Naive thymus-derived CD4-positive, alpha-beta T cell (primary cell): ENCODE results near the gene SUSD1. TPM values are rescaled to one million over a fixed set of nuclear protein-coding genes. Genes with fewer than 3 reads are reported as not detected.
"Not testable (repeated sequence)": the region's sequence is repeated elsewhere in the genome, so short reads cannot be mapped to it uniquely, and the experiment has no call there.

Experiments used
- ATAC-seq: fragments of 150-1000 bp; cut with Tn5 transposase; 2 replicates; pipeline ENCODE4 v1.10.0; 2021; ENCODE audit warnings: mild to moderate bottlenecking, moderate library complexity
- CTCF ChIA-PET: fragments of 350-600 bp; sonication (Branson Sonifier 250); formaldehyde crosslinking; loops from one replicate; lab custom pipeline; 2021; ENCODE audit warnings: antibody characterized with exemption; lab: Charles Lee
- POLR2A ChIA-PET: fragments of 350-600 bp; sonication (Branson Sonifier 250); formaldehyde crosslinking; loops from one replicate; lab custom pipeline; 2021; ENCODE audit warnings: antibody characterized with exemption, inconsistent platforms; lab: Charles Lee
- DNase-seq, 9 donors: peaks; one replicate each; pipeline versions ENCODE4 v3.0.0 to v3.0.0-alpha.2; 2020 to 2022; ENCODE audit warnings: mixed read lengths in 1 of 9
- H3K27ac ChIP-seq: one replicate; pipeline ENCODE4 v1.7.0; 2013; ENCODE audit warnings: mild to moderate bottlenecking, low read depth, low read length, moderate library complexity
- H3K27me3 ChIP-seq, 2 donors: one replicate each; pipeline ENCODE4 v1.7.0; 2013; ENCODE audit warnings: low read length in 2 of 2, mild to moderate bottlenecking in 2 of 2, moderate library complexity in 2 of 2; ENCODE audit not compliant: control insufficient read depth in 2 of 2, insufficient read depth in 2 of 2
- H3K36me3 ChIP-seq, 3 experiments: 1 replicate in 2 of 3; 2 replicates in 1 of 3; pipeline ENCODE4 v1.7.0; 2013; ENCODE audit warnings: low read length in 3 of 3, mild to moderate bottlenecking in 3 of 3, moderate library complexity in 1 of 3; ENCODE audit not compliant: insufficient read depth in 3 of 3, control insufficient read depth in 2 of 3
- H3K4me1 ChIP-seq, 2 donors: one replicate each; pipeline ENCODE4 v1.7.0; 2013; ENCODE audit warnings: low read length in 2 of 2, mild to moderate bottlenecking in 2 of 2, moderate library complexity in 1 of 2; ENCODE audit not compliant: control insufficient read depth in 2 of 2, insufficient read depth in 2 of 2
- H3K4me3 ChIP-seq: 2 replicates; pipeline ENCODE4 v1.7.0; 2013; ENCODE audit warnings: mild to moderate bottlenecking, low read length
- H3K9me3 ChIP-seq, 3 experiments: 1 replicate in 2 of 3; 2 replicates in 1 of 3; pipeline ENCODE4 v1.7.0; 2013; ENCODE audit warnings: low read length in 3 of 3; ENCODE audit not compliant: control insufficient read depth in 2 of 3
- H3K27ac Mint-ChIP-seq, 9 donors: one replicate each; pipeline ENCODE4 v1.8.0; 2020 to 2022; ENCODE audit warnings: mixed read lengths in 9 of 9, mild to moderate bottlenecking in 8 of 9, moderate library complexity in 5 of 9, inconsistent platforms in 2 of 9
- H3K27me3 Mint-ChIP-seq, 5 donors: one replicate each; pipeline ENCODE4 v1.8.0; 2021 to 2022; ENCODE audit warnings: mixed read lengths in 5 of 5, mild to moderate bottlenecking in 1 of 5
- H3K36me3 Mint-ChIP-seq, 5 donors: one replicate each; pipeline ENCODE4 v1.8.0; 2020 to 2022; ENCODE audit warnings: mixed read lengths in 5 of 5, mild to moderate bottlenecking in 3 of 5, inconsistent platforms in 1 of 5
- H3K4me1 Mint-ChIP-seq, 7 donors: one replicate each; pipeline ENCODE4 v1.8.0; 2020 to 2022; ENCODE audit warnings: mixed read lengths in 7 of 7, mild to moderate bottlenecking in 3 of 7, inconsistent platforms in 1 of 7
- H3K4me3 Mint-ChIP-seq, 10 donors: one replicate each; pipeline ENCODE4 v1.8.0; 2020 to 2022; ENCODE audit warnings: mild to moderate bottlenecking in 10 of 10, mixed read lengths in 10 of 10, moderate library complexity in 6 of 10, inconsistent platforms in 2 of 10
- H3K9me3 Mint-ChIP-seq, 11 donors: one replicate each; pipeline ENCODE4 v1.8.0; 2020 to 2022; ENCODE audit warnings: mixed read lengths in 11 of 11, mild to moderate bottlenecking in 4 of 11, inconsistent platforms in 1 of 11, moderate library complexity in 1 of 11
- intact Hi-C, 2 donors: fragments of 100-400 bp; cut with micrococcal nuclease; formaldehyde crosslinking; loops; one replicate each; pipeline ENCODE4 v1.15.1; 2023
- polyA plus RNA-seq, 2 donors: library from polyadenylated mRNA; unstranded; fragments of 300-500 nt; fragmentation: Illumina TruSeq; gene quantifications; one replicate each; pipeline ENCODE4 v1.2.3, GENCODE V29; 2021
- total RNA-seq, 6 experiments: library from RNA in 5 of 6; stranded (reverse) in 5 of 6; gene quantifications; 1 replicate in 5 of 6; 2 replicates in 1 of 6; pipeline ENCODE4 v1.2.3 and lab custom pipeline; 2021 to 2026

The SUSD1 gene
- total and polyA plus RNA-seq, 7 experiments from 2014 or later: 2.3 to 27.0 (median 4.6) TPM

- no peak for ATAC-seq
- peaks cover 18 to 58% (median 43%) of the 10 kb centered on the region in 5 donors for H3K36me3 Mint-ChIP-seq
These were observed 28.4 kb upstream of the SUSD1 start for GRCh38 chr9:112203536-112203935.

DNA sequence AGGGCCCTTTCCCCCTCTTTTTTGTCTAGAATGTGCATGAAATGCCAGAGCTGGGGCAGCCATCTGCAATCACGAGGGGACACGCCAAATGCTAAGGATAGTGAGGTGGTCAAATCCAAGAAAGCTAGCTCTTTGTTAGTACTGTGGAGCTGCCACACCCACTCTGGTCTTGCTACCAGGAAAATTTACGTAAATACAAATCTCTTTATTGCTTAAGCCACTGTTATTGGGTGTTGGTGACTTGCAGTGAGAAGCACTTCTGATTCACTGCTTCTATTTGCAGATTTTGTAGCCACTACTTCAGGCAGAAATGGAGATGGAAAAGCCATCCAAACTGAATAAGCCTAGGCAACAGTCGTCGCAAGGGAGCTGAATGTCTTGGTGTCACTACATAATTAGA lies 25.6 kb upstream of the SUSD1 start:
- Mint-ChIP-seq H3K36me3 (peaks cover 7 to 33% (median 21%) of the 10 kb centered on the region in 5 donors), H3K4me1 (peaks cover 0 to 11% (median 0%) of the 10 kb centered on the region in 7 donors)

More at GRCh38 chr9:112203536-112203935, 28.4 kb upstream of the SUSD1 start:
- H3K4me3 Mint-ChIP-seq: no peak overlapping the region
- POLR2A ChIA-PET: no interaction called here
- intact Hi-C loops: loop anchor here in 1 of 2 donors (2.0 kb wide), 1 partner anchor 15 kb away; no protein-coding TSS in a partner anchor
- no peak overlapping the region for H3K27ac ChIP-seq
- H3K4me3 ChIP-seq: no peak overlapping the region
- H3K4me1 ChIP-seq: no peaks in the 10 kb centered on the region
- peaks cover 9 to 60% (median 19%) of the 10 kb centered on the region in 11 donors for H3K9me3 Mint-ChIP-seq
- peaks cover 0 to 10% (median 10%) of the 10 kb centered on the region in 3 experiments for H3K9me3 ChIP-seq
- CTCF ChIA-PET: no interaction called here
- no peaks in the 10 kb centered on the region for H3K27me3 ChIP-seq
- H3K36me3 ChIP-seq: peaks cover 0 to 4% (median 0%) of the 10 kb centered on the region in 3 experiments
- DNase-seq: no peak
- peaks cover 0 to 8% (median 0%) of the 10 kb centered on the region in 7 donors for H3K4me1 Mint-ChIP-seq
- H3K27ac Mint-ChIP-seq: no peak overlapping the region
- no peaks in the 10 kb centered on the region for H3K27me3 Mint-ChIP-seq

GRCh38 chr9:112198646-112199045 lies 23.5 kb upstream of the SUSD1 start:
- Mint-ChIP-seq H3K9me3 (peaks cover 0 to 14% (median 6%) of the 10 kb centered on the region in 11 donors), H3K36me3 (peaks cover 3 to 15% (median 8%) of the 10 kb centered on the region in 5 donors), H3K27me3 (no peaks in the 10 kb centered on the region), H3K4me1 (peaks cover 0 to 11% (median 0%) of the 10 kb centered on the region in 7 donors), H3K27ac (no peak overlapping the region), H3K4me3 (no peak overlapping the region)
- CTCF ChIA-PET: interaction anchor here (1.5 kb wide), 1 partner anchor 18 kb away, joined by 4 read pairs; no protein-coding TSS in a partner anchor
- H3K4me3 ChIP-seq: no peak overlapping the region
- POLR2A ChIA-PET: interaction anchor here (0.9 kb wide), 1 partner anchor 11 kb away, joined by 3 read pairs; no protein-coding TSS in a partner anchor
- DNase-seq: no peak
- H3K27ac ChIP-seq: no peak overlapping the region
- intact Hi-C loops: no loop called here
- ATAC-seq: no peak
- H3K36me3 ChIP-seq: no peaks in the 10 kb centered on the region
- H3K4me1 ChIP-seq: no peaks in the 10 kb centered on the region
- no peaks in the 10 kb centered on the region for H3K27me3 ChIP-seq
- H3K9me3 ChIP-seq: no peaks in the 10 kb centered on the region

More for the DNA sequence above, 25.6 kb upstream of the SUSD1 start:
- Histone ChIP-seq H3K36me3 (no peaks in the 10 kb centered on the region), H3K9me3 (peaks cover 0 to 2% (median 0%) of the 10 kb centered on the region in 3 experiments), H3K4me3 (no peak overlapping the region), H3K27ac (no peak overlapping the region), H3K4me1 (no peaks in the 10 kb centered on the region), H3K27me3 (no peaks in the 10 kb centered on the region)
- CTCF ChIA-PET: no interaction called here
- POLR2A ChIA-PET: no interaction called here
- Mint-ChIP-seq H3K4me3 (no peak overlapping the region), H3K9me3 (peaks cover 1 to 32% (median 8%) of the 10 kb centered on the region in 11 donors), H3K27me3 (no peaks in the 10 kb centered on the region), H3K27ac (no peak overlapping the region)
- intact Hi-C loops: no loop called here
- DNase-seq: no peak
- no peak for ATAC-seq

GRCh38 chr9:112194969-112195431 lies 19.9 kb upstream of the SUSD1 start:
- ATAC-seq: no peak
- Histone ChIP-seq H3K27ac (no peak overlapping the region), H3K36me3 (no peaks in the 10 kb centered on the region), H3K9me3 (no peaks in the 10 kb centered on the region), H3K27me3 (no peaks in the 10 kb centered on the region), H3K4me3 (no peak overlapping the region), H3K4me1 (no peaks in the 10 kb centered on the region)
- ChIA-PET CTCF (interaction anchor here (1.0 kb wide), 1 partner anchor 249 kb away, joined by 3 read pairs; no protein-coding TSS in a partner anchor), POLR2A (no interaction called here)
- no peaks in the 10 kb centered on the region for H3K27me3 Mint-ChIP-seq
- H3K4me3 Mint-ChIP-seq: no peak overlapping the region
- H3K4me1 Mint-ChIP-seq: peaks cover 0 to 12% (median 0%) of the 10 kb centered on the region in 7 donors
- intact Hi-C loops: no loop called here
- no peak for DNase-seq
- H3K9me3 Mint-ChIP-seq: peaks cover 0 to 6% (median 0%) of the 10 kb centered on the region in 11 donors
- peaks cover 0 to 13% (median 4%) of the 10 kb centered on the region in 5 donors for H3K36me3 Mint-ChIP-seq
- no peak overlapping the region for H3K27ac Mint-ChIP-seq

DNA sequence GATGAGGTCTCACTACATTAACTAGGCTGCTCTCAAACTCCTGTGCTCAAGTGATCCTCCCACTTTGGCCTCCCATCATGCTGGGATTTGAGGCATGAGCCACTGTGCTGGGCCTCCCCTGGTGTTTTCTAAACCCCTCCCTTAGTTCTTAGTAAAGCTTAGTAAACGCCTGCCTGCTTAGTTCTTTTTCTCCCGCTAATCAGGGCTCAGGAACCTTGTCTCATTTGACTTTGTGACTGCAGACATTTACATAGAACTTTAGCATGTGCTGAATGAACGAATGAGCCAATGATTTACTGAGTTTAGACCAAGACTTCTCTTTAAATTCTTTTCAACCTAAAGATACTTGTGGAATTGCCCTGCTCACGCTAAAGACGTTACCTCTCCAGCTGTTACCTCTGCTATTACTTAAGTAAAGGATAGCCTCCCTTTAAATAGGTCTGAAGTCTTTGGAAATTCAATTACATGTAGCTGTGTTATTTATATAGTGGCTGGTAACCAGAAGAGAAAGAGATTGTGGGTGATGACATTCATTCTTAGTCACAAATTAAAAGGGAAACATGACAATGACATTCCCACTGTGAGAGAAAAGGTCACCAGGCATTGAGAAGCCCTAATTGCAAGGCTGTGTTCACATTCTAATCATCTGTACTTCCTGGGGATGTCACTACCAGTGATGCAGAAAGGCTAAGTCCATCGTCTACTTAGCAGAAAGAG lies 18.6 kb upstream of the SUSD1 start:
- intact Hi-C loops: no loop called here
- ATAC-seq: no peak
- CTCF ChIA-PET: no interaction called here

DNA sequence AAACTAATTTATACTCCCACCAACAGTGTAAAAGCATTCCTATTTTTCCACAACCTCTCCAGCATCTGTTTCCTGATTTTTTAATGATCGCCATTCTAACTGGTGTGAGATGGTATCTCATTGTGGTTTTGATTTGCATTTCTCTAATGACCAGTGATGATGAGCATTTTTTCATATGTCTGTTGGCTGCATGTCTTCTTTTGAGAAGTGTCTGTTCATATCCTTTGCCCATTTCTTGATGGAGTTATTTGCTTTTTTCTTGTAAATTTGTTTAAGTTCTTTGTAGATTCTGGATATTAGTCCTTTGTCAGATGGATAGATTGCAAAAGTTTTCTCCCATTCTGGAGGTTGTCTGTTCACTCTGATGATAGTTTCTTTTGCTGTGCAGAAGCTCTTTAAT lies 15.2 kb upstream of the SUSD1 start:
- H3K36me3 Mint-ChIP-seq: peaks cover 0 to 12% (median 4%) of the 10 kb centered on the region in 5 donors
- ATAC-seq, DNase-seq, H3K27me3 ChIP-seq, H3K4me1 Mint-ChIP-seq, POLR2A ChIA-PET, H3K36me3 ChIP-seq, H3K4me1 ChIP-seq, H3K9me3 Mint-ChIP-seq, H3K4me3 Mint-ChIP-seq, H3K4me3 ChIP-seq, CTCF ChIA-PET, H3K27me3 Mint-ChIP-seq, H3K27ac ChIP-seq, H3K9me3 ChIP-seq, intact Hi-C loops, H3K27ac Mint-ChIP-seq: not testable (repeated sequence)

More for the DNA sequence above, 18.6 kb upstream of the SUSD1 start:
- peaks cover 0 to 10% (median 4%) of the 10 kb centered on the region in 5 donors for H3K36me3 Mint-ChIP-seq
- POLR2A ChIA-PET: interaction anchor here (0.8 kb wide), 1 partner anchor 19 kb away, joined by 4 read pairs; no protein-coding TSS in a partner anchor
- H3K27ac ChIP-seq: no peak overlapping the region
- H3K36me3 ChIP-seq: no peaks in the 10 kb centered on the region
- no peaks in the 10 kb centered on the region for H3K9me3 ChIP-seq
- peaks cover 0 to 6% (median 0%) of the 10 kb centered on the region in 7 donors for H3K4me1 Mint-ChIP-seq
- peaks cover 0 to 6% (median 0%) of the 10 kb centered on the region in 11 donors for H3K9me3 Mint-ChIP-seq
- no peak overlapping the region for H3K4me3 ChIP-seq
- no peaks in the 10 kb centered on the region for H3K27me3 Mint-ChIP-seq
- H3K4me3 Mint-ChIP-seq: no peak overlapping the region
- H3K27me3 ChIP-seq: no peaks in the 10 kb centered on the region
- no peak overlapping the region for H3K27ac Mint-ChIP-seq
- DNase-seq: no peak
- H3K4me1 ChIP-seq: no peaks in the 10 kb centered on the region
